ENCODE data around the gene CD19.
"Not testable (repeated sequence)": the region's sequence is repeated elsewhere in the genome, so short reads cannot be mapped to it uniquely, and the experiment has no call there.

Gene CD19

DNA sequence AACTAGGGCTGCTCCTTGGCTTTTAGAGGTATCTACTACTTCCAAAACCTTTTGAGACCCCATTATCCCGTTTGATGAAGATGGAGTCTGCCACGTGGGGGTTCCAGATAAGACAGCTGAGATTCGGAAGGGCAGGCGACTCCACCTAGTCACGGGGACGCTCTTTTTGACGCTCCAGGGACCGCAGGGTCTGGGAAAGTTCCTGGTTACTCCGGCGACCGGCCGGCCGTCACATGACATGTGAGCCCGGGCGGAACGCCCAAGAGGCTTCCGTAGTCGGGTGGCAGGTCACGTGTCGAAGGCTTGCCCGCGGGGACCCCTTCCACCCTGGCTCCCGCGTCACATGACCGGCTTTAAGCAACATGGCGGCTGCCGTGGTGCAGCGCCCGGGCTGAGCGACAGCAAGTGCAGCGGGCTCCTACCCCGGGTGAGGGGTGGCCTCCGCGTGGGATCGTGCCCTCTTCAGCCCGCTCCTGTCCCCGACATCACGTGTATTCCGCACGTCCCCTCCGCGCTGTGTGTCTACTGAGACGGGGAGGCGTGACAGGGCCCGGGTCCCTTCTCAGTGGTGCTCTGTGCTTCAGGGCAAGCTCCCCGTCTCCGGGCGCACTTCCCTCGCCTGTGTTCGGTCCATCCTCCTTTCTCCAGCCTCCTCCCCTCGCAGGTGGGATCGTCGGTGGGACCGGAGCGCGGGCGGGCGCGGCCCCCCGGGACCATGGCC lies 42.8 kb downstream of the CD19 start, which contains the start of gene SPNS1:
Gene SPNS1 (plus strand): TSS at position 342 of the 721 bp plus-strand sequence. CDS start 374 bp downstream, at position 716.
- peak; percentile 89 for DNase-seq (ENCODE audit: low read depth)
- TF ChIP-seq, protein P1, sequence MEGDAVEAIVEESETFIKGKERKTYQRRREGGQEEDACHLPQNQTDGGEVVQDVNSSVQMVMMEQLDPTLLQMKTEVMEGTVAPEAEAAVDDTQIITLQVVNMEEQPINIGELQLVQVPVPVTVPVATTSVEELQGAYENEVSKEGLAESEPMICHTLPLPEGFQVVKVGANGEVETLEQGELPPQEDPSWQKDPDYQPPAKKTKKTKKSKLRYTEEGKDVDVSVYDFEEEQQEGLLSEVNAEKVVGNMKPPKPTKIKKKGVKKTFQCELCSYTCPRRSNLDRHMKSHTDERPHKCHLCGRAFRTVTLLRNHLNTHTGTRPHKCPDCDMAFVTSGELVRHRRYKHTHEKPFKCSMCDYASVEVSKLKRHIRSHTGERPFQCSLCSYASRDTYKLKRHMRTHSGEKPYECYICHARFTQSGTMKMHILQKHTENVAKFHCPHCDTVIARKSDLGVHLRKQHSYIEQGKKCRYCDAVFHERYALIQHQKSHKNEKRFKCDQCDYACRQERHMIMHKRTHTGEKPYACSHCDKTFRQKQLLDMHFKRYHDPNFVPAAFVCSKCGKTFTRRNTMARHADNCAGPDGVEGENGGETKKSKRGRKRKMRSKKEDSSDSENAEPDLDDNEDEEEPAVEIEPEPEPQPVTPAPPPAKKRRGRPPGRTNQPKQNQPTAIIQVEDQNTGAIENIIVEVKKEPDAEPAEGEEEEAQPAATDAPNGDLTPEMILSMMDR (conservative IDR thresholded peaks at IDR 0.05; ENCODE audit: low read depth, low read length): no peak
- H3K4me3 ChIP-seq (ENCODE audit: low read length): peak within 1 kb of the TSS; percentile 93

DNA sequence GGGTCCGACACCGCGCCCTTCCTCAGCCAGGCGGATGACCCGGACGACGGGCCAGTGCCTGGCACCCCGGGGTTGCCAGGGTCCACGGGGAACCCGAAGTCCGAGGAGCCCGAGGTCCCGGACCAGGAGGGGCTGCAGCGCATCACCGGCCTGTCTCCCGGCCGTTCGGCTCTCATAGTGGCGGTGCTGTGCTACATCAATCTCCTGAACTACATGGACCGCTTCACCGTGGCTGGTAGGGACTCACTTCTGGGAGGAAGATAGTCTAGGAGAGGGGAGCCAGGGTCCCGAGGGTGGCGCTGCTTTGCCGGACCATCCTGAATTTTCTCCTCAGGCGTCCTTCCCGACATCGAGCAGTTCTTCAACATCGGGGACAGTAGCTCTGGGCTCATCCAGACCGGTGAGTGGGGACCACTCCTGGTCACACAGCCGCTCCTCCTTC lies 43.4 kb downstream of the CD19 start:
- no peak for DNase-seq (ENCODE audit: low read depth)

DNA sequence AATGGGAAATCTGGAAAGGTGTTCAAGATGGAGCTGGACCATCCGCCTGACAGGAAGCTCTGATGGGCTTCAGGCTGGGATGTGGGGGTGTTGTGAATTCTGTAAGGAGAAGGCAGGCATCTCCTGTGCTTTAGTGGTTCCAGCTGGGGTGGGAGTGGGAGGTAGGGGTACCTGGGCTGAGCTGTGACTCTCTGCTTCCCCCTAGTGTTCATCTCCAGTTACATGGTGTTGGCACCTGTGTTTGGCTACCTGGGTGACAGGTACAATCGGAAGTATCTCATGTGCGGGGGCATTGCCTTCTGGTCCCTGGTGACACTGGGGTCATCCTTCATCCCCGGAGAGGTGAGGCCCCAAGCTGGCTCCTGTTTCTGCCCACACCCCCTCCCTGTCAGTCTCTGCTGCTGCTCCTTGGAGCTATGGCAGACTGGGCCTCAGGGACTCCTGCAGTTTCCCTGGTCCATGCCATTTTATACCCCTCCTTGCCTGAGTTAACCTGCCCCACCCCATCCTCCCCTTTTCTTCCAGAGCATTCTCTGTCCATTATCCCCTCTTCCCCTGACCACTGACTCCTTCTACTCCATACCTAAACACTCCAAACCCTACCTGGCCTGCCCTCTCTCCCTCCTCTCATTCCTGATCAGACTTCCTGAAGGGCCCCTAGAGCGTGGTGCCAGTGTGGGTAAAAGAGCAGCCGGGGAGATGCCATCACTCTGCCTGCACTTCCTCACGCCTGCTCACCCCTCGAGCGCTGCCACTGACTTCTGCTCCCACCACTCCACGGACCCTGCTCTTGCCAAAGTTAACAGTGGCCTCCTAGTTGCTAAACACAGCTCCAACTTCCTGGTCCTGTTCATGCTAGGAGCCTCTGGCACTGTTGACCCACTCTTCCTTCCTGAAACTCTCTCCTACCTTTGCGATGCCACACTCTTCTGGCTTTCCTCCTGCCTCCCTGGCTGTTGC lies 46.2 kb downstream of the CD19 start:
- no peak for DNase-seq (ENCODE audit: low read depth)
- H3K4me3 ChIP-seq (ENCODE audit: low read length): no peak overlapping the region
- TF ChIP-seq, protein P1 (conservative IDR thresholded peaks at IDR 0.05; ENCODE audit: low read depth, low read length): peak; percentile 74

More for the DNA sequence above, 43.4 kb downstream of the CD19 start:
- TF ChIP-seq, protein P1 (conservative IDR thresholded peaks at IDR 0.05; ENCODE audit: low read depth, low read length): no peak
- H3K4me3 ChIP-seq (ENCODE audit: low read length): peak overlapping the region; percentile 93

DNA sequence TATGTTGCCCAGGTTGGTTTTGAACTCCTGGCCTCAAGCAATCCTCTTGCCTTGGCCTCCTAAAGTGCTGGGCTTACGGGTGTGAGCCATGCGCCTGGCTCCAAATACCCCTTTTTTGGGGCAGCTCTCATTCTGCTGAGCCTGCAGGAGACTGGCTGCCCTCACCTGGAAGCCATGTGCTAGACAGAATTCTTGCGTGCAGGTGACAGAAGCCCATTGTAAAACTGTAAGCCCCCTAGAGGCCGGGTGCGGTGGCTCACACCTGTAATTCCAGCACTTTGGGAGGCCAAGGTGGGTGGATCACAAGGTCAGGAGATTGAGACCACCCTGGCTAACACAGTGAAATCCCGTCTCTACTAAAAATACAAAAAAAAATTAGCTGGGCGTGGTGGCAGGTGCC lies 48.6 kb downstream of the CD19 start:
- DNase-seq (ENCODE audit: low read depth); H3K4me3 ChIP-seq (ENCODE audit: low read length): not testable (repeated sequence)

DNA sequence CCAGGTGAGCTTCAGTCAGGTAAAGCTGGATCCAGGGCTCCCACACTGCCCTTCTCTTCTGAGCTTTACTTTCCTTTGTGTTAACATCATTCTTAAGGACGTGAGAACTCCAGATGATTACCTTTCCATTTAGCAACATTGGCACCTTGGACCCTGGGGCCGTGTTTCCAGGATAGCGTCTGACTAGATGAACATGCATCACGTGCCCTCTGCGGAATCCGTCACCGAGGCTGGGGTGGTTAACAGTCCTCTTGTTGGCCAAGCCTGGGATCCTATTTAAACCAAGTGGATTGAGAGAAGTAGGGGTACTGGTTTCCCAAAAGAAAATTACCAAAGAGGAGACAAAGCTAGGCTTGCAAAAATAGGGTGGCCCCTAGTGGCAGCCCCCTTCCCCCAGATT lies 49.2 kb downstream of the CD19 start:
- TF ChIP-seq, protein P1 (conservative IDR thresholded peaks at IDR 0.05; ENCODE audit: low read depth, low read length): no peak
- DNase-seq (ENCODE audit: low read depth): no peak
- H3K4me3 ChIP-seq (ENCODE audit: low read length): no peak overlapping the region

DNA sequence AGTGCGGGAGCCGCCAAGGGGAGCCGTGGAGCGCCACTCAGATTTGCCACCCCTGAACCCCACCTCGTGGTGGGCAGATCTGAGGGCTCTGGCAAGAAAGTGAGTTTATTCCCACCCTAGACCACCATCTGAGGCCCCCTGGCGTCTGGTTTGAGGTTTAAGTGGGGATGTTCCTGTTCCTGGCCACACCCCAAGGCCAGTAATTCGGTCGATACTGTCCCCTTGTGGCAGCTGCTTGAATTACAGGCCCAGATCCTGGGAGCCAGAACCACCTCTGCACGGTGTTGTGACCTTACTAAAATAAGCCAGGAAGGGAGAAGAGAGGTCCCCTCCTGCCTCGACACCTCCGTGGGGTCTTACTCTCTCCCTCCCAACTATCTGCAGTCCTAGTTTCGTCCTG lies 49.7 kb downstream of the CD19 start:
- TF ChIP-seq, protein P1 (conservative IDR thresholded peaks at IDR 0.05; ENCODE audit: low read depth, low read length): peak; percentile 71
- no peak overlapping the region for H3K4me3 ChIP-seq (ENCODE audit: low read length)
- DNase-seq (ENCODE audit: low read depth): no peak

DNA sequence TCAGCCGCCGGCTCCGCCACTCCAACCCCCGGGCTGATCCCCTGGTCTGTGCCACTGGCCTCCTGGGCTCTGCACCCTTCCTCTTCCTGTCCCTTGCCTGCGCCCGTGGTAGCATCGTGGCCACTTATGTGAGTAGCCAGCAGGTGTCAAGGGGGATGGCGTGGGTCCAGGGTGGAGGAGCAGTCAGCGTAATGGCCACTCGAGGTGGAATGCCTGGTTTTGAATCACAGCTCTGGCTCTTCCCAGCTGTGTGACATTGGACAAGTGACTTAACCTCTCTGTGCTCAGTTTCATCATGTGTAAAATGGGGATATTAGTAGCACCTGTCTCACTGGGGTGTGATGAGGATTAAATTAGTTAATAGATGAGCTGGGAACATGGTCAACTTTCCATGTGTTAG lies 50.6 kb downstream of the CD19 start:
- DNase-seq (ENCODE audit: low read depth): no peak
- TF ChIP-seq, protein P1 (conservative IDR thresholded peaks at IDR 0.05; ENCODE audit: low read depth, low read length): no peak

More for the DNA sequence above, 50.6 kb downstream of the CD19 start:
- no peak overlapping the region for H3K4me3 ChIP-seq (ENCODE audit: low read length)
